GM12801 (cell line): ENCODE measurements around the gene FBXO24.

Source experiments
- TF ChIP-seq, protein P1 (sequence below): IDR thresholded peaks from one replicate; pipeline ENCODE4 v1.5.1; 2011; ENCODE audit warnings: control low read depth; ENCODE audit not compliant: insufficient read length; ENCODE audit errors: extremely low read depth

FBXO24 gene

GRCh38 chr7:100575206-100575631, 10.9 kb upstream of the FBXO24 start:
- TF ChIP-seq, protein P1, sequence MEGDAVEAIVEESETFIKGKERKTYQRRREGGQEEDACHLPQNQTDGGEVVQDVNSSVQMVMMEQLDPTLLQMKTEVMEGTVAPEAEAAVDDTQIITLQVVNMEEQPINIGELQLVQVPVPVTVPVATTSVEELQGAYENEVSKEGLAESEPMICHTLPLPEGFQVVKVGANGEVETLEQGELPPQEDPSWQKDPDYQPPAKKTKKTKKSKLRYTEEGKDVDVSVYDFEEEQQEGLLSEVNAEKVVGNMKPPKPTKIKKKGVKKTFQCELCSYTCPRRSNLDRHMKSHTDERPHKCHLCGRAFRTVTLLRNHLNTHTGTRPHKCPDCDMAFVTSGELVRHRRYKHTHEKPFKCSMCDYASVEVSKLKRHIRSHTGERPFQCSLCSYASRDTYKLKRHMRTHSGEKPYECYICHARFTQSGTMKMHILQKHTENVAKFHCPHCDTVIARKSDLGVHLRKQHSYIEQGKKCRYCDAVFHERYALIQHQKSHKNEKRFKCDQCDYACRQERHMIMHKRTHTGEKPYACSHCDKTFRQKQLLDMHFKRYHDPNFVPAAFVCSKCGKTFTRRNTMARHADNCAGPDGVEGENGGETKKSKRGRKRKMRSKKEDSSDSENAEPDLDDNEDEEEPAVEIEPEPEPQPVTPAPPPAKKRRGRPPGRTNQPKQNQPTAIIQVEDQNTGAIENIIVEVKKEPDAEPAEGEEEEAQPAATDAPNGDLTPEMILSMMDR: no peak

DNA sequence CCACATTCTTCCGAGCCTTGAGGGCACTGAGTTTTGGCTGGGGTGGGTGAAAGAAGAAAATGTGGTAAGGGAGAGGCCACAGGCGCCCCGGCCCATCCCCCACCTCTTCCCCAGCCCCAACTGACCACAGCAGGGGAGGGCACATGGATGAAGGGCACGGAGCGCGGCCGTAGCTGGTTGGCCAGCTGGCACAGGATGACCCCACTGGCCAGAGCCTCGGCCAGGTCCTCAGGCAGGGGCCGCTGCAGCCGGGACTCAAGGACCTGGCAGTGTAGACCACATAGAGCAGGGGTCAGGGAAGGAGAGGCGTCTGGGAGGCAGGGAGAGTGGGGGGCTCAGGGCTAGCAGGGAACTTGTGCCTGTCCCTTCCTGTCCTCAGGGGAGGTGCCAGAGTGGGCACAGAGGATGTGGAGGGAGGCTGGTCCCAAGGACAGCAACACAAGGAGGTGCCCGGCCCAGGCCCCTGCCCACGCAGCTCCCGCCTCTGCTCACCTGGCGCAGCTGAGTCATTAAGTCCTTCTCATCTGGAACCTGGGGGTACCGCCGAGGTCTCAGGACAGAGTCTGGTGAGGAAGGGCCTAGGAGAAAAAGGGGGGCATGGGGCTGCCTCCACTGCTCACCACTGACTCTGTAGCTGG, 10.3 kb upstream of the FBXO24 start:
- TF ChIP-seq, protein P1: no peak

- TF ChIP-seq, protein P1: no peak
Measured at GRCh38 chr7:100576384-100576993, 9.6 kb upstream of the FBXO24 start.

DNA sequence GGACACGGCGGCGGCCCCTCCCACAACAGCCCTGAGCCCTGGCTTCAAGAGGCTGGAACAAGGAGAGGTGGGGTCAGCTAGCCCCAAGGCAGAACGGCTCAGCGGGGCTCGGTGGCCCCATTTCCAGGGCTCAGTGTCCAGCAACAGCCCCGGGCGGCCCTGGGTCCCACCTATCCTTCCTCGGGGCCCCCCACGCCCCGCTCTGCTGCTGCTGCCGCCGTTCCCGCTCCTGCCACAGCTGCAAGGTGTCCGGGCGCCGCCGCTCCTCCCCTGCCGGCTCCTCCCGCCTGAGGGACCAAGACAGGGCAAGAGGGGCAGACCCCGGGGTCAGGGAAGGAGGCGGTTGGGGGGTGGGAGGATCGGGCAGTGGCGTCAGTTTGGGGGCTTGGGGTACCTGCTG, 9.0 kb upstream of the FBXO24 start:
- TF ChIP-seq, protein P1: no peak

- TF ChIP-seq, protein P1: no peak
Measured at GRCh38 chr7:100577507-100577906, 8.6 kb upstream of the FBXO24 start.

DNA sequence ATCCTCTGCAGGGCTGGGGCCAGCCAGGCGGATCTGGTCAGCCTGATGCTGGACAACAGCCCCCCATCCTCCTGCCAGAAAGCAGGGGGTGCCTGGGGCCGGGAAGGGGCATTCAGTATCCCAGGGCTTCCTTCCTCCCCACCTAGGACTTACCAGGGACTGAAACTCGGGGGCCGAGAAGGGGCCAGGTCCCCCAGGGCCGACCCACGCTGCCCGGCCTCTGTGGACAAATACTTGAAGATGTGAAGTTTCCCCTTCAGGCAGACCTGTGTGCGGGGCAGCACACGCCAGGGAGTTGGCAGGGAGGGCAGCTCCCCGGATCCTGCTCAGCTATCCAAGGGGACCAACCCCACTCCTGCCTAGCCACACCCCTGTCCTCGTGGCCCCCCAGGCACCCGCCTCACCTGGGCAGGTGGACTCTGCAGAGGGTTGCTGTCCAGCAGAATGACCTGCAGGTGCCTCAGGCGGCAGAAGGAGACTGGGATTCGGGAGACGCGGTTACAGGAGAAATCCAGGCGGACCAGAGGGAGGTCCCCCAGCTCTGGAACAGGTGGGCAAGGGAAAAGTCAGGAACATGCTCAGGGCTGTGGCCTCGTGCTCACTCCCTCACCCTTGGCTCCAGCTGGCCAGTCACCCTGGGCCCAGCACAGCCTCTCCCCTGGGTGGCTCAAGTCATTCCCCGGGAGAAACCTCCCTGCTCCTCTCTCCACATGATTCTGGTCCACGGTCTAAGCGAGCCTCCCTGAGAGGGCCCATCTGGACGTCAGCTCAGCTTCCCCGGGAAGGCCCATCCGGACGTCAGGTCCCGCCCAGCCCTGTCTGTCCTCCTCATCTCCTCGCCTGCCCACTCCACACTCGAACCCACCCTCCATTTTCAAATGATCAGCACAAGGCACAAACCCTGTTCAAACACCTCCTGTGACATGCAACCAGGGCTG, 7.6 kb upstream of the FBXO24 start:
- TF ChIP-seq, protein P1: no peak

DNA sequence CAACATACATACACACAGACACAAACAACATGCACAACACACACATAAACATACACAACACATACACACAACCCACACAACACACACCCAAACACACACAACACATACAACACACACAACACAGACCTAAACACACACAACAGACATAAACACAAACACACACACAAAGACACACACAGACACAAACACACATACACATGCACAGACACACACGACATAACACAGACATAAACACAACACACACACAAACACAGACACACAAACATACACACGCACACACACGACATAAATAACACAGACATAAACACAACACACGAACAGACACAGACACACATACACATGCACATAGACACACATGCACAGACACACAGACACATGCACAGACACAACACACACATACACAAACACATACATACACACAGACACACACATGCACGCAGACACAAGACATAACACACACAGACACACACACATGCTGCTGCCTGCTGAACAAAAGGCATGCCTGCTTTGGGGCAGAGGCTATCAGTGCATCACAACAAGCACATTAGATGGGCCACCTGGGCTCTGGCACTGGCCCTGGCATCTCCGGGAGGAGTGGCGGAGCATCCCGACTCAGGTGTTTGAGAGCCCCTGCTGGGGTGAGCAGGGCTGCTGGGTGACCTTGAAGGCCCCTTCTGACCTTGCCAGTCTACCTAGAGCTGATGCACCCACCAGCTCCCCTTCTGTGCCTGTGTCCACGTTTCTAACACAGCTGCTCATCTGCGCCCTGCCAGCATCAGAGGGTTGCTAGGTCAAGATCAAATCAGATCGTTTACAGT, 5.5 kb upstream of the FBXO24 start:
- TF ChIP-seq, protein P1: no peak
